ENCODE data around the gene INMT. TPM values are rescaled to one million over a fixed set of nuclear protein-coding genes. Genes with fewer than 3 reads are reported as not detected.

INMT gene
- polyA plus RNA-seq, 1 of the 3 experiments (the other 2 are of a cell fraction): not detected

DNA sequence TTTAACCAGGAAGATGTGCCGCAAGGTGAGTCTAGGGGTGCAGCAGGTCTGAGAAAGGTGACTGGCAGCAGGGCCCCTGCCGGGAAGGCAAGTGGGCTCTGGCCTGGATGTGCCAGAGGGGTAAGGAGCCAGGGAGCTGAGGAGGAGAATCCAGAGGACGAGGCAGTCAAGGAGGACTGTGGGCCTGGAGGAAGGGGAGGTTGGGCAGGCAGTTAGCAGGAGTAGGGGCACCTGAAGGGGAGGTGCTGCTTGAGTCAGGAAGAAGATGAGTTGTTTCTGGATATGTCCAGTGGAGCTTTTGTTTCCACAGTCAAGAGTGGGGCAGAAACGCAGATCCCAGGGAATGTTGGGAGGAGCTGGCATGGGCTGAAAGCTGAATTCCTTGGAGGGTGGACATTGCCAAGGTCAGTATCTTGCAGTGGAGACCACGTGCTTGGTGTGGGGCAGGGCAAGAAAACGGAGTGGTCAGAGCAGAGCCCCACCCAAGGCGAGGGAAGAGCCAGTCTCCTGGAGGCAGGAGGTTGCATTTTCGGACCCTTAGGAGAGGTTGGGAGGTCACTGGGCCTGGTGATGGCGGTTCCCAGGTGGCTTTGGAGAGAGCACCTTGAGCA, 53.3 kb downstream of the INMT start:
- 97% methylated on average over 9 of the region's 9 CpGs for WGBS (ENCODE audit: low lambda C conversion rate)
- ChIA-PET POLR2A (interaction anchor here (0.6 kb wide), 1 partner anchor 298 kb away, joined by 3 read pairs; no protein-coding TSS in a partner anchor), CTCF (interaction anchor here (1.2 to 5.0 kb wide), 8 partner anchors 9 to 317 kb away, joined by 3 to 29 read pairs (median 8); no protein-coding TSS in a partner anchor)
- no peak overlapping the region for H2AFZ ChIP-seq (ENCODE audit: low read depth)
- no peaks in the 10 kb centered on the region for H3K36me3 ChIP-seq (replicated peaks in 1 of 2; ENCODE audit: control insufficient read depth in 1 of 2, insufficient read depth in 2 of 2, low read length in 1 of 2)
- no peak overlapping the region for H3K4me3 ChIP-seq (ENCODE audit: low read depth in 2 of 2, low read length in 1 of 2)
- peaks cover 16 to 25% of the 10 kb centered on the region in 2 experiments for H3K4me1 ChIP-seq (ENCODE audit: control insufficient read depth in 1 of 2, insufficient read depth in 2 of 2, low read depth in 1 of 2, low read length in 1 of 2)
- H3K27ac ChIP-seq (ENCODE audit: low read depth in 2 of 2, low read length in 1 of 2): peak overlapping the region in 1 of 2 experiments; percentile 84; a peak in 2 of 4 replicates
- TF ChIP-seq JUND (IDR thresholded peaks at IDR 0.05) (no peak), RCOR1 (IDR thresholded peaks at IDR 0.05; ENCODE audit: low read length) (no peak), GATA2 (CRISPR knock-in tag; IDR thresholded peaks at IDR 0.05) (no peak), FOXM1 (IDR thresholded peaks at IDR 0.05; ENCODE audit: low read depth) (no peak), MEF2A (IDR thresholded peaks at IDR 0.05; ENCODE audit: borderline replicate concordance, low read depth) (no peak), TAF1 (IDR thresholded peaks at IDR 0.05; ENCODE audit: borderline replicate concordance, low read depth, low read length) (no peak), RFX5 (IDR thresholded peaks at IDR 0.05; ENCODE audit: low read length) (no peak), EZH2phosphoT487 (IDR thresholded peaks at IDR 0.05; ENCODE audit: borderline replicate concordance, low read depth) (no peak), GABPA (IDR thresholded peaks at IDR 0.05; ENCODE audit: low read depth) (no peak)
- TF ChIP-seq, protein P1, sequence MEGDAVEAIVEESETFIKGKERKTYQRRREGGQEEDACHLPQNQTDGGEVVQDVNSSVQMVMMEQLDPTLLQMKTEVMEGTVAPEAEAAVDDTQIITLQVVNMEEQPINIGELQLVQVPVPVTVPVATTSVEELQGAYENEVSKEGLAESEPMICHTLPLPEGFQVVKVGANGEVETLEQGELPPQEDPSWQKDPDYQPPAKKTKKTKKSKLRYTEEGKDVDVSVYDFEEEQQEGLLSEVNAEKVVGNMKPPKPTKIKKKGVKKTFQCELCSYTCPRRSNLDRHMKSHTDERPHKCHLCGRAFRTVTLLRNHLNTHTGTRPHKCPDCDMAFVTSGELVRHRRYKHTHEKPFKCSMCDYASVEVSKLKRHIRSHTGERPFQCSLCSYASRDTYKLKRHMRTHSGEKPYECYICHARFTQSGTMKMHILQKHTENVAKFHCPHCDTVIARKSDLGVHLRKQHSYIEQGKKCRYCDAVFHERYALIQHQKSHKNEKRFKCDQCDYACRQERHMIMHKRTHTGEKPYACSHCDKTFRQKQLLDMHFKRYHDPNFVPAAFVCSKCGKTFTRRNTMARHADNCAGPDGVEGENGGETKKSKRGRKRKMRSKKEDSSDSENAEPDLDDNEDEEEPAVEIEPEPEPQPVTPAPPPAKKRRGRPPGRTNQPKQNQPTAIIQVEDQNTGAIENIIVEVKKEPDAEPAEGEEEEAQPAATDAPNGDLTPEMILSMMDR (IDR thresholded peaks at IDR 0.05): no peak
- H3K9ac ChIP-seq: no peak overlapping the region
- no peaks in the 10 kb centered on the region for H4K20me1 ChIP-seq (ENCODE audit: insufficient read depth)
- peaks cover 17% of the 10 kb centered on the region for H3F3A ChIP-seq (replicated peaks; ENCODE audit: insufficient read depth)
- no peak for DNase-seq
- no peaks in the 10 kb centered on the region for H3K9me2 ChIP-seq
- H3K79me2 ChIP-seq (ENCODE audit: insufficient read depth): no peaks in the 10 kb centered on the region
- no peaks in the 10 kb centered on the region for H3K9me3 ChIP-seq
- H3K4me2 ChIP-seq: peak overlapping the region; percentile 46
- no peaks in the 10 kb centered on the region for H3K27me3 ChIP-seq (ENCODE audit: insufficient read depth)

DNA sequence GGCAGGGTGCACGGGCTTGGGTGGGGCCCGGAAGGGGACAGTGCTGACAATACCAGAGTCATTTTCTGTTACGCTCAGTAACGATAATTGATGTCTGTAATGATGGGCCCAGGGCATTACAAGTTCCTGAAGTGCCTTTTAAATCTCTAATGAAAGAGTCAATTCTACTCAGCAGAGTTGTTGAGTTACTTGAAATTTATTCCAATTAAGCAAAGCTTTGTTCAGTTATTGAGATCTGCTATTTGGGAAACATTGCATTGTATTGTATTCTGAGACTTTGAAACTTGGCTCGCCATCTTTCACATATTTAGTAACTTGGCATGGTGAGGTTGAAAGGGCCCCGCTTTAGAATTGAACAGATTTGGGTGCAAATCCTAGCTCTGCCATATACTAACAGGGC, 54.0 kb downstream of the INMT start:
- POLR2A ChIA-PET: no interaction called here
- Histone ChIP-seq H3K4me3 (ENCODE audit: low read depth in 2 of 2, low read length in 1 of 2) (no peak overlapping the region), H3K27me3 (ENCODE audit: insufficient read depth) (no peaks in the 10 kb centered on the region), H3K27ac (ENCODE audit: low read depth in 2 of 2, low read length in 1 of 2) (no peak overlapping the region), H4K20me1 (ENCODE audit: insufficient read depth) (no peaks in the 10 kb centered on the region), H2AFZ (ENCODE audit: low read depth) (no peak overlapping the region), H3K4me1 (ENCODE audit: control insufficient read depth in 1 of 2, insufficient read depth in 2 of 2, low read depth in 1 of 2, low read length in 1 of 2) (peaks cover 11 to 19% of the 10 kb centered on the region in 2 experiments), H3F3A (replicated peaks; ENCODE audit: insufficient read depth) (peaks cover 16% of the 10 kb centered on the region), H3K9ac (no peak overlapping the region), H3K36me3 (replicated peaks in 1 of 2; ENCODE audit: control insufficient read depth in 1 of 2, insufficient read depth in 2 of 2, low read length in 1 of 2) (no peaks in the 10 kb centered on the region), H3K79me2 (ENCODE audit: insufficient read depth) (no peaks in the 10 kb centered on the region), H3K9me2 (no peaks in the 10 kb centered on the region), H3K4me2 (no peak overlapping the region), H3K9me3 (no peaks in the 10 kb centered on the region)
- 95% methylated on average over 6 of the region's 6 CpGs for WGBS (ENCODE audit: low lambda C conversion rate)
- CTCF ChIA-PET: interaction anchor here (1.1 to 5.0 kb wide), 9 partner anchors 9 to 317 kb away, joined by 3 to 29 read pairs (median 4); partner anchors contain the start of gene CRHR2
- no peak for DNase-seq
- TF ChIP-seq, protein P2, sequence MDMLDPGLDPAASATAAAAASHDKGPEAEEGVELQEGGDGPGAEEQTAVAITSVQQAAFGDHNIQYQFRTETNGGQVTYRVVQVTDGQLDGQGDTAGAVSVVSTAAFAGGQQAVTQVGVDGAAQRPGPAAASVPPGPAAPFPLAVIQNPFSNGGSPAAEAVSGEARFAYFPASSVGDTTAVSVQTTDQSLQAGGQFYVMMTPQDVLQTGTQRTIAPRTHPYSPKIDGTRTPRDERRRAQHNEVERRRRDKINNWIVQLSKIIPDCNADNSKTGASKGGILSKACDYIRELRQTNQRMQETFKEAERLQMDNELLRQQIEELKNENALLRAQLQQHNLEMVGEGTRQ (IDR thresholded peaks at IDR 0.05; ENCODE audit: borderline replicate concordance, low read depth, low read length): no peak
- TF ChIP-seq NRF1 (IDR thresholded peaks at IDR 0.05; ENCODE audit: low read depth, low read length) (no peak), GATA2 (CRISPR knock-in tag; IDR thresholded peaks at IDR 0.05) (no peak), POLR2AphosphoS5 (IDR thresholded peaks at IDR 0.05; ENCODE audit: low read depth, low read length) (no peak), CHD2 (IDR thresholded peaks at IDR 0.05; ENCODE audit: low read length, partially characterized antibody) (no peak), SMC3 (IDR thresholded peaks at IDR 0.05; ENCODE audit: low read depth, low read length) (no peak), EP300 (IDR thresholded peaks at IDR 0.05; ENCODE audit: borderline replicate concordance in 1 of 2, low read depth in 1 of 2, low read length in 1 of 2) (no peak), TCF12 (IDR thresholded peaks at IDR 0.05) (no peak), TEAD4 (IDR thresholded peaks at IDR 0.05; ENCODE audit: borderline replicate concordance, insufficient read depth) (no peak)
- TF ChIP-seq, protein P3, sequence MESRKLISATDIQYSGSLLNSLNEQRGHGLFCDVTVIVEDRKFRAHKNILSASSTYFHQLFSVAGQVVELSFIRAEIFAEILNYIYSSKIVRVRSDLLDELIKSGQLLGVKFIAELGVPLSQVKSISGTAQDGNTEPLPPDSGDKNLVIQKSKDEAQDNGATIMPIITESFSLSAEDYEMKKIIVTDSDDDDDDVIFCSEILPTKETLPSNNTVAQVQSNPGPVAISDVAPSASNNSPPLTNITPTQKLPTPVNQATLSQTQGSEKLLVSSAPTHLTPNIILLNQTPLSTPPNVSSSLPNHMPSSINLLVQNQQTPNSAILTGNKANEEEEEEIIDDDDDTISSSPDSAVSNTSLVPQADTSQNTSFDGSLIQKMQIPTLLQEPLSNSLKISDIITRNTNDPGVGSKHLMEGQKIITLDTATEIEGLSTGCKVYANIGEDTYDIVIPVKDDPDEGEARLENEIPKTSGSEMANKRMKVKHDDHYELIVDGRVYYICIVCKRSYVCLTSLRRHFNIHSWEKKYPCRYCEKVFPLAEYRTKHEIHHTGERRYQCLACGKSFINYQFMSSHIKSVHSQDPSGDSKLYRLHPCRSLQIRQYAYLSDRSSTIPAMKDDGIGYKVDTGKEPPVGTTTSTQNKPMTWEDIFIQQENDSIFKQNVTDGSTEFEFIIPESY (IDR thresholded peaks at IDR 0.05; ENCODE audit: borderline replicate concordance, low read depth): no peak
- TF ChIP-seq, protein P4, sequence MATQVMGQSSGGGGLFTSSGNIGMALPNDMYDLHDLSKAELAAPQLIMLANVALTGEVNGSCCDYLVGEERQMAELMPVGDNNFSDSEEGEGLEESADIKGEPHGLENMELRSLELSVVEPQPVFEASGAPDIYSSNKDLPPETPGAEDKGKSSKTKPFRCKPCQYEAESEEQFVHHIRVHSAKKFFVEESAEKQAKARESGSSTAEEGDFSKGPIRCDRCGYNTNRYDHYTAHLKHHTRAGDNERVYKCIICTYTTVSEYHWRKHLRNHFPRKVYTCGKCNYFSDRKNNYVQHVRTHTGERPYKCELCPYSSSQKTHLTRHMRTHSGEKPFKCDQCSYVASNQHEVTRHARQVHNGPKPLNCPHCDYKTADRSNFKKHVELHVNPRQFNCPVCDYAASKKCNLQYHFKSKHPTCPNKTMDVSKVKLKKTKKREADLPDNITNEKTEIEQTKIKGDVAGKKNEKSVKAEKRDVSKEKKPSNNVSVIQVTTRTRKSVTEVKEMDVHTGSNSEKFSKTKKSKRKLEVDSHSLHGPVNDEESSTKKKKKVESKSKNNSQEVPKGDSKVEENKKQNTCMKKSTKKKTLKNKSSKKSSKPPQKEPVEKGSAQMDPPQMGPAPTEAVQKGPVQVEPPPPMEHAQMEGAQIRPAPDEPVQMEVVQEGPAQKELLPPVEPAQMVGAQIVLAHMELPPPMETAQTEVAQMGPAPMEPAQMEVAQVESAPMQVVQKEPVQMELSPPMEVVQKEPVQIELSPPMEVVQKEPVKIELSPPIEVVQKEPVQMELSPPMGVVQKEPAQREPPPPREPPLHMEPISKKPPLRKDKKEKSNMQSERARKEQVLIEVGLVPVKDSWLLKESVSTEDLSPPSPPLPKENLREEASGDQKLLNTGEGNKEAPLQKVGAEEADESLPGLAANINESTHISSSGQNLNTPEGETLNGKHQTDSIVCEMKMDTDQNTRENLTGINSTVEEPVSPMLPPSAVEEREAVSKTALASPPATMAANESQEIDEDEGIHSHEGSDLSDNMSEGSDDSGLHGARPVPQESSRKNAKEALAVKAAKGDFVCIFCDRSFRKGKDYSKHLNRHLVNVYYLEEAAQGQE (IDR thresholded peaks at IDR 0.05; ENCODE audit: low read depth, low read length): no peak

Data from SK-N-SH (cell line).